Measurements from ENCODE around the gene TRPM2.

DNA sequence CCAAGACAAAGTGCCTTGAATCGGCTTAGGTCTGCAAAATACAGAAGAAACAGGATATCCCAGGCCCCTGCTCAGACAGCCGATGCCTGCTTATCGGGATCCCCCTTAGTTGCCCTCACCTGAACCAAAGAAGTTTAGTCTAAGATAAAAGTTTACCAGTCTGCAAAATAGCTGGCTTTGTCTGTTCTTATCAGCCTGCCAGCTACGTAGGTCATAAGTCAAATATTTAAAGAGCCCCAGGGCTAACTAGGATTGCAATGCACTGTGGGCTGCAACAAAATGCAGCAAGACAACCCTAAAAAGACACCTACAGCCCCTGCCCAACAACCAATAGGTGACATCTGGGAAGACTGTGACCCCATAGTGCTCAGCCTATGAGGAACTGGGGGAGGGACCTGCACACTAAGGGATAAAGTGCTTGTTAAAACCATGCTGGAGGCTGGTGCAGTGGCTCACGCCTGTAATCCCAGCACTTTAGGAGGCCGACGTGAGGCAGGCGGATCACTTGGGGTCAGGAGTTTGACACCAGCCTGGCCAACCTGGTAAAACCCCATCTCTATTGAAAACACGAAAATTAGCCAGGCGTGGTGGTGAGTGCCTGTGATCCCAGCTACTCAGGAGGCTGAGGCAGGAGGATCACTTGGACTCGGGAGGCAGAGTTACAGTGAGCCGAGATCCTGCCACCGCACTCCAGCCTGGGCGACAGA lies 129.3 kb downstream of the TRPM2 start:
- TF ChIP-seq POLR2A (IDR thresholded peaks at IDR 0.05; ENCODE audit: low read length) (no peak), GATA1 (IDR thresholded peaks at IDR 0.05; ENCODE audit: low read depth, low read length) (no peak)
